Osteoblast (primary cell): ENCODE measurements around the gene NACC2. TPM values are rescaled to one million over a fixed set of nuclear protein-coding genes. Genes with fewer than 3 reads are reported as not detected.

Experiments used
- DNase-seq: peaks from one replicate; pipeline ENCODE4 v3.0.0; 2011; ENCODE audit warnings: low spot score, mixed read lengths; ENCODE audit not compliant: insufficient read length; ENCODE audit errors: missing footprints
- H2AFZ ChIP-seq: 2 replicates; pipeline ENCODE4 v1.6.0; 2011; ENCODE audit warnings: mild to moderate bottlenecking, low read length
- H3K27ac ChIP-seq: 2 replicates; pipeline ENCODE4 v1.5.1; 2011; ENCODE audit warnings: mild to moderate bottlenecking, low read depth, low read length, moderate library complexity
- H3K27me3 ChIP-seq: 2 replicates; pipeline ENCODE4 v1.6.0; 2012; ENCODE audit warnings: mild to moderate bottlenecking, control low read depth, inconsistent platforms, low read length, moderate library complexity; ENCODE audit not compliant: insufficient read depth
- H3K36me3 ChIP-seq: 2 replicates; pipeline ENCODE4 v1.5.1; 2011; ENCODE audit warnings: mild to moderate bottlenecking, low read length, control low read depth, moderate library complexity; ENCODE audit not compliant: insufficient read depth
- H3K4me1 ChIP-seq: 2 replicates; pipeline ENCODE4 v1.5.1; 2011; ENCODE audit warnings: mild to moderate bottlenecking, low read length, control low read depth, moderate library complexity; ENCODE audit not compliant: insufficient read depth
- H3K4me2 ChIP-seq: 2 replicates; pipeline ENCODE4 v1.6.0; 2011; ENCODE audit warnings: mild to moderate bottlenecking, low read length; ENCODE audit not compliant: insufficient read depth
- H3K4me3 ChIP-seq: fragments of 200-600 bp; sonication (generic); 3 replicates; pipeline ENCODE4 v1.5.1; 2012; ENCODE audit warnings: mild to moderate bottlenecking, low read length, inconsistent platforms; ENCODE audit not compliant: insufficient read depth
- H3K79me2 ChIP-seq: 2 replicates; pipeline ENCODE4 v1.6.0; 2012; ENCODE audit warnings: mild to moderate bottlenecking, low read length, control low read depth, inconsistent platforms; ENCODE audit not compliant: insufficient read depth
- H3K9me3 ChIP-seq: 2 replicates; pipeline ENCODE4 v1.5.1; 2011; ENCODE audit warnings: low read depth, low read length, control low read depth
- H4K20me1 ChIP-seq: 2 replicates; pipeline ENCODE4 v1.6.0; 2012; ENCODE audit warnings: mild to moderate bottlenecking, low read length, control low read depth; ENCODE audit not compliant: insufficient read depth
- total RNA-seq: library from RNA; depleted of rRNA; stranded (reverse); fragments of >200 nt; gene quantifications from 2 replicates; pipeline ENCODE4 v1.2.3, GENCODE V29; 2012
- TF ChIP-seq, protein P1 (sequence below): IDR thresholded peaks from 2 replicates; pipeline ENCODE4 v1.5.1; 2011; ENCODE audit warnings: mild to moderate bottlenecking, low read depth, low read length, moderate library complexity; ENCODE audit errors: extremely low read depth

Gene NACC2
- total RNA-seq, 1 donor: 32.9 TPM

DNA sequence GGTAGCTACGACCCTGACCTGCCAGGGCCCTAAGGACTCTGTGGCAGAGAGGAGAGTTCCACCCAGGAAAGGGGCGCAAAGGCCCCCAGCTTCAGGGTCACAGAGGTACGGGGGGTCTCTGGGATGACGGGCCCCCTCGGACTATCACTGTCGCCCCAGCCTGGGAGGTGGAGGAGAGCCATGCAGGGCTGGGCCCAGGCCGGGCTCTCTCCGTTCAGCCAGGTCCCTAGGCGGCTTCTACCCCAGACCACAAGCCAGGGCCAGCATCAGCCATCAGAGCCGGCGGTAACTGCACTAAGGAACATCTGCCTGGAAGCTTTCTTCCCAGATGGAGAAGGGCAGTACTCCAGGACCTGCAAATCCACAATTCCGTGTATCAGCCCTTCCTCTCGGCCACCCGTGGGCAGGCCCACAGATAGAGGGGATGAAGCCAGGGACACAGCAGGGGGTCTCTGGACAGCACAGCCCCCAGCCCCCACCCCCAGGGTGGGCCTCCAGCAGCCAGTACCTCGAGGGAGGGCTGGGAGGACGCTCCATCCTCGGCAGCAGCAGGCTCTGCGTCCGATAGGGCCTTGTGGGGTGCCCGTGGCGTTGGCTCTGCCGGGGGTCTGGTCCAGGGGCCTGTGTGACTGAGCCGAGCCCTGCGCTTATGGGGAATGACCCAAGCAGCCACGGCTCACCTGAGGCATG is 38.4 kb downstream of the NACC2 start:
- Histone ChIP-seq H3K27ac (no peak overlapping the region), H3K27me3 (no peaks in the 10 kb centered on the region), H4K20me1 (peaks cover 24% of the 10 kb centered on the region), H3K4me3 (no peak overlapping the region), H3K4me1 (peaks cover 37% of the 10 kb centered on the region), H3K79me2 (peaks cover 81% of the 10 kb centered on the region), H2AFZ (no peak overlapping the region), H3K4me2 (no peak overlapping the region), H3K36me3 (no peaks in the 10 kb centered on the region), H3K9me3 (no peaks in the 10 kb centered on the region)
- TF ChIP-seq, protein P1, sequence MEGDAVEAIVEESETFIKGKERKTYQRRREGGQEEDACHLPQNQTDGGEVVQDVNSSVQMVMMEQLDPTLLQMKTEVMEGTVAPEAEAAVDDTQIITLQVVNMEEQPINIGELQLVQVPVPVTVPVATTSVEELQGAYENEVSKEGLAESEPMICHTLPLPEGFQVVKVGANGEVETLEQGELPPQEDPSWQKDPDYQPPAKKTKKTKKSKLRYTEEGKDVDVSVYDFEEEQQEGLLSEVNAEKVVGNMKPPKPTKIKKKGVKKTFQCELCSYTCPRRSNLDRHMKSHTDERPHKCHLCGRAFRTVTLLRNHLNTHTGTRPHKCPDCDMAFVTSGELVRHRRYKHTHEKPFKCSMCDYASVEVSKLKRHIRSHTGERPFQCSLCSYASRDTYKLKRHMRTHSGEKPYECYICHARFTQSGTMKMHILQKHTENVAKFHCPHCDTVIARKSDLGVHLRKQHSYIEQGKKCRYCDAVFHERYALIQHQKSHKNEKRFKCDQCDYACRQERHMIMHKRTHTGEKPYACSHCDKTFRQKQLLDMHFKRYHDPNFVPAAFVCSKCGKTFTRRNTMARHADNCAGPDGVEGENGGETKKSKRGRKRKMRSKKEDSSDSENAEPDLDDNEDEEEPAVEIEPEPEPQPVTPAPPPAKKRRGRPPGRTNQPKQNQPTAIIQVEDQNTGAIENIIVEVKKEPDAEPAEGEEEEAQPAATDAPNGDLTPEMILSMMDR: no peak
- peak; percentile 72 for DNase-seq

DNA sequence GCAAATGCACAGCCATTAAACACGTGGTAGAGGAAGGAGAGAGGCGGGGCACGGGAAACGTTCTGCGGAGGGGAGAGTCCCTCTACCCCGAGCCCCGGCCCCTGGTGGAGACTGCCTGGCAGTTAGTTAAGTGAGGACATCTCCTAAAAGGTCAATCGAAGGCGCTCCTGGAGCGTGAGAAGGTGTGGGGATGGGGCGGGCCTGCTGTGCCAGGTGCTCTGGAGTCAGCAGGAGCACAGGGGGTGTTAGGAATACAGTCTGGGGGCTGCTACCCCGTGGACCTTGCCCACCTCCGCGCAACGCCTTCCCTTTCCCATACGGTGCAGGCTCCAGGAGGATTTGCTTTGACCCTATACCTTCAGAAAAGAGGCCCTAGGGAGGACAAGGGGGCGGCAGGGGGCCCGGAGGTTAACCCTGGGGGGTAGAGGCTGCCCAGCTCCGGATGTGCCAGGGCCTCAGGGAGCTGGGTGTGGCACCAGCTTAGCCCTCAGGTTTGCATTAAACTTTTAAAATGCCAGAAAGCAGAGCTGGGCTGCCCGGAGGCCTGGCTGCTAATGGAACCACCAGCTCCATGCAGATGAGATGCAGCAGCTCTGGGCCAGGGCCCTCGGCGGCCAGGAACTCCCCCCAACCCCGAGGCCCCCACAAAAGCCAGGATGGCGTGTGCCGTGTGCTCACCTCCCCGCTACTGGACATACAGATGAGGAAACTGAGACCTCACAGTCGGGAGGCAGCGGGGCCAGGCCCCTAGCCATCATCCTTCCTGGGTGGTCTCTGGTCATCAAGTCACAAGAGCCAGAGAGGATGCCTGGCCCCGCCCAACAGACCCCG is 39.2 kb downstream of the NACC2 start:
- no peak overlapping the region for H2AFZ ChIP-seq
- peaks cover 75% of the 10 kb centered on the region for H3K79me2 ChIP-seq
- DNase-seq: peak; percentile 39
- no peaks in the 10 kb centered on the region for H3K9me3 ChIP-seq
- H3K4me3 ChIP-seq: no peak overlapping the region
- H3K27ac ChIP-seq: no peak overlapping the region
- H3K27me3 ChIP-seq: no peaks in the 10 kb centered on the region
- H3K4me1 ChIP-seq: peaks cover 35% of the 10 kb centered on the region
- H3K36me3 ChIP-seq: no peaks in the 10 kb centered on the region
- H4K20me1 ChIP-seq: peaks cover 18% of the 10 kb centered on the region
- H3K4me2 ChIP-seq: no peak overlapping the region
- TF ChIP-seq, protein P1: no peak

DNA sequence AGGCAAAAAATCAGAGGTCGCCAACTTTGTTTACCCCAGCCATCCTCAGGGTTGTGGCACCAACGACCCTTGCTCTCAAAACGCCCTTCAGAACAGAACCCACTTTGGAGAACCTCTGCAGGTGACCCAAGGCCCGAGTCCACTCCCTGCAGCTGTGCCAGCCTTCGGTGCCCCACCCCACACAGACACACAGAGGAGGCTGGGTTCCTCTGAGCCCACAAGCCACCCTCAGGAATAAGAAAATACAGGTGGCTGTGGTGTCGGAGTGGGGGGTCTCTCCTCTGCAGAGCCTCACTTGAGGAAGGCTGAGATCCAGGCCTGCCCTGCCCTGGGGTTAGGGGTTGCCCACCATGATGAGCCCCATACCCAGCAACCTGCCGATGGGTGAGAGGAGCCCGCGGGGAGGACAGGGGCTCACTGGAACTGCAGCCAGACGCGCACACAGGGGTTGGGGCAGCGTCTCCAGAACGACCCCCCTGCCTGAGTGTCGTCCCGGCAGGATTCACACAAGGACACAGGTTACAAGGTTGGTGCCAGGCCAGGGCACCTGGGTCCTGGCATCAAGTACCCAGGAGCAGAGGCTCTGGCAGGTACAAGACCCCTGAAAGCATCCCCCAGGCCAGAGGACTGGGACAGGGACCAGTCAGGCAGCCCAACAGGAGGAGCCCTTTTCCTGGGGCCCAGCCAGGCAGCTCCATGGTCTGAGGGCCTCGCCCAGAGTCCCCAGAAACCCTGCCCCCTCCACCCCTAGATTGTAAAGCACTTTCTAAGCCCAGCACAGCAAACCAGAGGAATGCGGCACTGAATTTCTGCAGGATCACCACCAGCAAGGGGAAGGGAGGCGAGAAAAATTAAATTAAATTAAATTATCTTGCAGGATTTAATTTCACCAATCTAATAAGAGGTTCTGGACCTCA is 40.0 kb downstream of the NACC2 start:
- H3K36me3 ChIP-seq: no peaks in the 10 kb centered on the region
- H3K9me3 ChIP-seq: no peaks in the 10 kb centered on the region
- H3K4me2 ChIP-seq: no peak overlapping the region
- no peak overlapping the region for H3K27ac ChIP-seq
- no peak overlapping the region for H3K4me3 ChIP-seq
- TF ChIP-seq, protein P1: no peak
- no peak overlapping the region for H2AFZ ChIP-seq
- H3K27me3 ChIP-seq: no peaks in the 10 kb centered on the region
- peaks cover 13% of the 10 kb centered on the region for H4K20me1 ChIP-seq
- peak; percentile 73 for DNase-seq
- peaks cover 76% of the 10 kb centered on the region for H3K79me2 ChIP-seq
- peaks cover 26% of the 10 kb centered on the region for H3K4me1 ChIP-seq
